H9 (cell line): Measurements from ENCODE around the gene GIT1. TPM values are rescaled to one million over a fixed set of nuclear protein-coding genes. Genes with fewer than 3 reads are reported as not detected.

Experiments
- DNase-seq: peaks from one replicate; pipeline ENCODE4 v3.0.0-alpha.2; 2017
- H2AFZ ChIP-seq: one replicate; pipeline ENCODE4 v1.6.1; 2013; ENCODE audit warnings: mild to moderate bottlenecking, low read length, control low read depth, moderate library complexity
- H2AK5ac ChIP-seq: 2 replicates; pipeline ENCODE4 v1.6.1; 2013; ENCODE audit warnings: low read length, control low read depth, mixed read lengths; ENCODE audit not compliant: insufficient read length
- H2BK120ac ChIP-seq: one replicate; pipeline ENCODE4 v1.6.1; 2013; ENCODE audit warnings: low read depth, mild to moderate bottlenecking, low read length, control low read depth, inconsistent platforms; ENCODE audit not compliant: poor library complexity, severe bottlenecking
- H2BK12ac ChIP-seq: 2 replicates; pipeline ENCODE4 v1.6.1; 2013; ENCODE audit warnings: low read length, control low read depth, mixed read lengths, low read depth; ENCODE audit not compliant: insufficient read length
- H2BK15ac ChIP-seq: 2 replicates; pipeline ENCODE4 v1.6.1; 2013; ENCODE audit warnings: low read depth, low read length, control low read depth
- H2BK20ac ChIP-seq: one replicate; pipeline ENCODE4 v1.6.1; 2013; ENCODE audit warnings: low read depth, mild to moderate bottlenecking, low read length, control low read depth, inconsistent platforms; ENCODE audit not compliant: poor library complexity, severe bottlenecking
- H2BK5ac ChIP-seq: 2 replicates; pipeline ENCODE4 v1.6.1; 2013; ENCODE audit warnings: low read length, control low read depth, mixed read lengths; ENCODE audit not compliant: insufficient read length
- H3K14ac ChIP-seq: 2 replicates; pipeline ENCODE4 v1.6.1; 2013; ENCODE audit warnings: low read length, control low read depth; ENCODE audit not compliant: insufficient read depth
- H3K18ac ChIP-seq: 2 replicates; pipeline ENCODE4 v1.6.1; 2013; ENCODE audit warnings: low read depth, mild to moderate bottlenecking, mixed read lengths, low read length, control low read depth; ENCODE audit not compliant: insufficient read length
- H3K23ac ChIP-seq: 2 replicates; pipeline ENCODE4 v1.6.1; 2013; ENCODE audit warnings: low read length, control low read depth, mixed read lengths, low read depth; ENCODE audit not compliant: insufficient read length
- H3K23me2 ChIP-seq: 2 replicates; pipeline ENCODE4 v1.6.1; 2013; ENCODE audit warnings: low read depth, mild to moderate bottlenecking, mixed read lengths, low read length, control low read depth; ENCODE audit not compliant: insufficient read length, poor library complexity, severe bottlenecking
- H3K27ac ChIP-seq: 2 replicates; pipeline ENCODE4 v1.5.1; 2013; ENCODE audit warnings: low read length, control low read depth, mixed read lengths, low read depth; ENCODE audit not compliant: insufficient read length
- H3K27me3 ChIP-seq: 2 replicates; pipeline ENCODE4 v1.6.1; 2013; ENCODE audit warnings: low read length, control low read depth, inconsistent platforms; ENCODE audit not compliant: insufficient read depth
- H3K4ac ChIP-seq: 2 replicates; pipeline ENCODE4 v1.6.1; 2013; ENCODE audit warnings: low read depth, mild to moderate bottlenecking, control low read depth, inconsistent platforms, low read length, moderate library complexity
- H3K4me1 ChIP-seq: 2 replicates; pipeline ENCODE4 v1.6.1; 2013; ENCODE audit warnings: low read length, control low read depth, inconsistent platforms; ENCODE audit not compliant: insufficient read depth
- H3K4me2 ChIP-seq: 2 replicates; pipeline ENCODE4 v1.6.1; 2013; ENCODE audit warnings: low read length, control low read depth, mixed read lengths; ENCODE audit not compliant: insufficient read length, insufficient read depth
- H3K56ac ChIP-seq: 2 replicates; pipeline ENCODE4 v1.6.1; 2013; ENCODE audit warnings: low read depth, mild to moderate bottlenecking, mixed read lengths, low read length, control low read depth; ENCODE audit not compliant: insufficient read length
- H3K79me1 ChIP-seq: 2 replicates; pipeline ENCODE4 v1.6.1; 2013; ENCODE audit warnings: low read depth, mild to moderate bottlenecking, moderate library complexity, low read length, control low read depth, inconsistent platforms; ENCODE audit not compliant: insufficient read depth, poor library complexity, severe bottlenecking
- H3K79me2 ChIP-seq: 2 replicates; pipeline ENCODE4 v1.6.1; 2013; ENCODE audit warnings: low read length, control low read depth, inconsistent platforms; ENCODE audit not compliant: insufficient read depth
- H3K9ac ChIP-seq: 2 replicates; pipeline ENCODE4 v1.6.1; 2013; ENCODE audit warnings: low read length, control low read depth, mixed read lengths; ENCODE audit not compliant: insufficient read length; ENCODE audit errors: extremely low read depth
- H3K9me3 ChIP-seq: one replicate; pipeline ENCODE4 v1.6.1; 2013; ENCODE audit warnings: low read depth, low read length, inconsistent platforms; ENCODE audit not compliant: control insufficient read depth
- H3T11ph ChIP-seq: one replicate; pipeline ENCODE4 v1.6.1; 2013; ENCODE audit warnings: mild to moderate bottlenecking, low read length, control low read depth, inconsistent platforms
- H4K20me1 ChIP-seq: one replicate; pipeline ENCODE4 v1.6.1; 2013; ENCODE audit not compliant: control insufficient read depth, insufficient read length, insufficient read depth
- H4K5ac ChIP-seq: 2 replicates; pipeline ENCODE4 v1.6.1; 2013; ENCODE audit warnings: low read depth, mild to moderate bottlenecking, mixed read lengths, low read length, control low read depth; ENCODE audit not compliant: insufficient read length
- H4K8ac ChIP-seq: replicated peaks from 2 replicates; pipeline ENCODE4 v1.6.1; 2013; ENCODE audit warnings: low read length, control low read depth, mixed read lengths, low read depth; ENCODE audit not compliant: insufficient read length
- H4K91ac ChIP-seq: 2 replicates; pipeline ENCODE4 v1.6.1; 2013; ENCODE audit warnings: low read depth, mild to moderate bottlenecking, moderate library complexity, mixed read lengths, low read length, control low read depth; ENCODE audit not compliant: insufficient read length
- H3K27ac Mint-ChIP-seq, 3 experiments: 2 replicates in 2 of 3; 3 replicates in 1 of 3; pipeline ENCODE4 v1.8.0; 2020 to 2021; ENCODE audit warnings: mixed read lengths in 3 of 3, mild to moderate bottlenecking in 1 of 3, moderate library complexity in 1 of 3
- H3K27me3 Mint-ChIP-seq: 2 replicates; pipeline ENCODE4 v1.8.0; 2021; ENCODE audit warnings: low read depth, mild to moderate bottlenecking, moderate library complexity, mixed read lengths
- H3K36me3 Mint-ChIP-seq, 3 experiments: 2 replicates in 2 of 3; 3 replicates in 1 of 3; pipeline ENCODE4 v1.8.0; 2020 to 2021; ENCODE audit warnings: low read depth in 3 of 3, mixed read lengths in 3 of 3; ENCODE audit not compliant: insufficient read depth in 1 of 3
- H3K4me1 Mint-ChIP-seq, 2 experiments: 2 replicates each; pipeline ENCODE4 v1.8.0; 2020; ENCODE audit warnings: mixed read lengths in 2 of 2
- H3K4me3 Mint-ChIP-seq, 2 experiments: 2 replicates in 1 of 2; 3 replicates in 1 of 2; pipeline ENCODE4 v1.8.0; 2020 to 2021; ENCODE audit warnings: mild to moderate bottlenecking in 2 of 2, mixed read lengths in 2 of 2, moderate library complexity in 1 of 2
- H3K9me3 Mint-ChIP-seq, 2 experiments: 2 replicates in 1 of 2; 3 replicates in 1 of 2; pipeline ENCODE4 v1.8.0; 2020; ENCODE audit warnings: mild to moderate bottlenecking in 2 of 2, mixed read lengths in 2 of 2, moderate library complexity in 1 of 2
- WGBS: extraction: QIAGEN DNeasy Blood & Tissue Kit; methylation state at CpG from one replicate; pipeline ENCODE4 v1.1.7; 2013; ENCODE audit warnings: missing lambda C conversion rate, low lambda C conversion rate, mixed read lengths; ENCODE audit not compliant: insufficient read length; ENCODE audit errors: extremely low coverage; 5-methylcytosine and 5-hydroxymethylcytosine counted together
- total RNA-seq: library from RNA; stranded (reverse); gene quantifications from 2 replicates; pipeline ENCODE4 v1.2.1, GENCODE V29; 2021
- TF ChIP-seq, protein P1 (sequence below): fragments of 200-600 bp; sonication (generic); conservative IDR thresholded peaks from 3 replicates; pipeline ENCODE4 v1.8.0; 2021; ENCODE audit warnings: antibody characterized with exemption, mild to moderate bottlenecking

Gene GIT1
- total RNA-seq, 1 experiment from 2014 or later = 47.4 TPM

DNA sequence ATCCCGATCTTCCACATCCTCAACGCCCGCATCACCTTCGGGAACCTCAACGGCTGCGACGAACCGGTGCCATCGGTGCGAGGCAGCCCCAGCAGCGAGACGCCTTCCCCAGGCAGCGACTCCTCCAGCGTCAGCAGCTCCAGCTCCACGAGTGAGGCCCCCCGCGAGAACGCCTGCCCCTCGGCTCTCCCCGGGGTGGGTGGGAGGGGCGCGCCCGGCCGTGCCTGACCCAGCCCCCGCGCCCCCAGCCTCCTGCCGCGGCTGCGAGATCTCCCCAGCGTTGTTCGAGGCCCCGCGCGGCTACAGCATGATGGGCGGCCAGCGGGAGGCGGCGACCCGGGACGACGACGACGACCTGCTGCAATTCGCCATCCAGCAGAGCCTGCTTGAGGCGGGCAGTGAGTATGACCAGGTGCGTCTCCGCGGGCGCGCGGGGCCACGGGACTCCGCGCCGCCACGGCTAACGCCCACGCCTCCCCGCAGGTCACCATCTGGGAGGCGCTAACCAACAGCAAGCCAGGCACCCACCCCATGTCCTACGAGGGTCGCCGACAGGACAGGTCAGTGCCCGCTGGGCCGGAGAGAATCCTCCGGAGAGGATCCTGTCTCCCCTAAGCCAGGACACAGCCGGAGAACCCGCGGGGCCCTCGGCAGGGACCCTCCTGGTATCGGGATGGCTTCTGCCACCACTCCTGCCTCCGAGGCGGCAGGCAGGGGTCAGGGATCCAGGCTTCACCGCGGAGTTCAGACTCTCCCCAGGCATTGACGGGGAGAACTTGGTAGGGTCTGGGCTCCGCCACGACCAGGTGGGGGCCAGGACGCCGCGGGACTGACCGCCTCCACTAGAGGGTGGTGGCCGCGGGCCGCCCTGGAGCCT lies 23.2 kb upstream of the GIT1 start:
- H3K4ac ChIP-seq = no peak overlapping the region
- H3K56ac ChIP-seq = no peak overlapping the region
- H3K27ac ChIP-seq = no peak overlapping the region
- H3K9me3 Mint-ChIP-seq = no peaks in the 10 kb centered on the region
- H3K9ac ChIP-seq = no peak overlapping the region
- H3K79me1 ChIP-seq = no peaks in the 10 kb centered on the region
- no peaks in the 10 kb centered on the region for H3K79me2 ChIP-seq
- peaks cover 9% of the 10 kb centered on the region for H3K23me2 ChIP-seq
- H3K27me3 ChIP-seq = peaks cover 11% of the 10 kb centered on the region
- no peak overlapping the region for H2BK5ac ChIP-seq
- H2BK120ac ChIP-seq = no peak overlapping the region
- H3K4me1 ChIP-seq = no peaks in the 10 kb centered on the region; the same call in 1 of the 2 replicates
- no peak overlapping the region for H2BK20ac ChIP-seq
- DNase-seq = peak; percentile 55
- no peak overlapping the region for H2BK12ac ChIP-seq
- no peak overlapping the region for H3T11ph ChIP-seq
- H3K14ac ChIP-seq = no peak overlapping the region
- no peak overlapping the region for H3K27ac Mint-ChIP-seq
- no peak overlapping the region for H2AK5ac ChIP-seq
- no peak overlapping the region for H3K18ac ChIP-seq
- H4K8ac ChIP-seq = no peak overlapping the region
- H3K36me3 Mint-ChIP-seq = peaks cover 2 to 10% (median 8%) of the 10 kb centered on the region in 3 experiments; a peak in 4 of 7 replicates
- H3K4me3 Mint-ChIP-seq = no peak overlapping the region
- no peaks in the 10 kb centered on the region for H4K20me1 ChIP-seq
- H2BK15ac ChIP-seq = no peak overlapping the region
- no peak overlapping the region for H2AFZ ChIP-seq
- peaks cover 52% of the 10 kb centered on the region for H3K27me3 Mint-ChIP-seq
- H4K91ac ChIP-seq = no peak overlapping the region
- H3K4me2 ChIP-seq = no peak overlapping the region
- TF ChIP-seq, protein P1, sequence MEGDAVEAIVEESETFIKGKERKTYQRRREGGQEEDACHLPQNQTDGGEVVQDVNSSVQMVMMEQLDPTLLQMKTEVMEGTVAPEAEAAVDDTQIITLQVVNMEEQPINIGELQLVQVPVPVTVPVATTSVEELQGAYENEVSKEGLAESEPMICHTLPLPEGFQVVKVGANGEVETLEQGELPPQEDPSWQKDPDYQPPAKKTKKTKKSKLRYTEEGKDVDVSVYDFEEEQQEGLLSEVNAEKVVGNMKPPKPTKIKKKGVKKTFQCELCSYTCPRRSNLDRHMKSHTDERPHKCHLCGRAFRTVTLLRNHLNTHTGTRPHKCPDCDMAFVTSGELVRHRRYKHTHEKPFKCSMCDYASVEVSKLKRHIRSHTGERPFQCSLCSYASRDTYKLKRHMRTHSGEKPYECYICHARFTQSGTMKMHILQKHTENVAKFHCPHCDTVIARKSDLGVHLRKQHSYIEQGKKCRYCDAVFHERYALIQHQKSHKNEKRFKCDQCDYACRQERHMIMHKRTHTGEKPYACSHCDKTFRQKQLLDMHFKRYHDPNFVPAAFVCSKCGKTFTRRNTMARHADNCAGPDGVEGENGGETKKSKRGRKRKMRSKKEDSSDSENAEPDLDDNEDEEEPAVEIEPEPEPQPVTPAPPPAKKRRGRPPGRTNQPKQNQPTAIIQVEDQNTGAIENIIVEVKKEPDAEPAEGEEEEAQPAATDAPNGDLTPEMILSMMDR = no peak
- whole genome bisulfite sequencing = no CpG with 5 or more reads among the region's 85 CpGs
- H3K4me1 Mint-ChIP-seq = peaks cover 18 to 38% of the 10 kb centered on the region in 2 experiments
- H3K9me3 ChIP-seq = no peaks in the 10 kb centered on the region
- H3K23ac ChIP-seq = no peak overlapping the region
- H4K5ac ChIP-seq = no peak overlapping the region
